D721Med (cell line): Measurements from ENCODE around the gene RABL3.
"Not testable (repeated sequence)": the region's sequence is repeated elsewhere in the genome, so short reads cannot be mapped to it uniquely, and the experiment has no call there.

Experiments used
- DNase-seq: peaks from one replicate; pipeline ENCODE4 v3.0.0; 2011; ENCODE audit warnings: low spot score; ENCODE audit not compliant: insufficient read length
- FAIRE-seq: peaks from 2 replicates; lab custom pipeline; 2011; peaks lifted over from hg19 to GRCh38; lab: Jason Lieb, UNC
- CTCF ChIP-seq: IDR thresholded peaks from 2 replicates; pipeline ENCODE4 v1.5.1; 2012; ENCODE audit warnings: mild to moderate bottlenecking, control low read depth; ENCODE audit not compliant: insufficient read depth; ENCODE audit errors: missing control alignments

Gene RABL3

GRCh38 chr3:120749843-120750242 lies 7.5 kb upstream of the RABL3 start:
- no peak for TF ChIP-seq CTCF
- DNase-seq (no peak), FAIRE-seq (no peak)

- FAIRE-seq (no peak), DNase-seq (no peak)
- no peak for TF ChIP-seq CTCF
These were observed 3.1 kb upstream of the RABL3 start for GRCh38 chr3:120745466-120745865.

GRCh38 chr3:120743556-120744195 lies 1.4 kb upstream of the RABL3 start:
- TF ChIP-seq CTCF, result no peak
- FAIRE-seq (no peak), DNase-seq (no peak)

GRCh38 chr3:120742849-120743365 lies 591 bp upstream of the RABL3 start:
- DNase-seq, result no peak
- no peak for FAIRE-seq
- no peak for TF ChIP-seq CTCF

- DNase-seq, result no peak
- FAIRE-seq, result no peak
- no peak for TF ChIP-seq CTCF
These were observed 499 bp downstream of the RABL3 start for GRCh38 chr3:120741837-120742197.

GRCh38 chr3:120741320-120741719 lies 996 bp downstream of the RABL3 start:
- no peak for DNase-seq
- no peak for TF ChIP-seq CTCF
- no peak for FAIRE-seq

GRCh38 chr3:120738006-120738405 lies 4.3 kb downstream of the RABL3 start:
- DNase-seq, FAIRE-seq: not testable (repeated sequence)
